Measurements from ENCODE around the gene TASOR2.
A peak's percentile ranks its signal among the peaks of the same experiment; 100 is the strongest.

The TASOR2 gene

DNA sequence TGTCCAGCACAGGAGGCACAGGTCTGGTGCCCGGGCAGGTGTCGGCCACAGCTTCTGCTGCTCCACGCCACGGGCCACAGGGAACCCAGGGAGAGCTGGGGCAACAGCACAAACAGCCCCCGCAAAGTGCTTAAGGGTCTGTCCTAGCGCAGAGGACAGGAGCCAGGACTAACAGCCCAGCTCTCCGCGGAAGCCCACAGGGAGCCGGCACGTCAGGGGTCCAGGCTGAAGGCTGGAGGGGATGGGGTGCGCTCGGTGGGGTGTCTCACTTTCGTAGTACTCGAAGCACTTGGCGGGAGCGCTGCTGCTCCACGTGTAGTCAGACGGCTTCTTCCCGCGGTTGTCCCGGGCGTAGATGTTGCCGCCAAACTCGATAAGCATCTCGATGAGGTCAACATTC lies 43.1 kb upstream of the TASOR2 start:
- H3K27ac ChIP-seq: no peak overlapping the region
- TF ChIP-seq, protein P1, sequence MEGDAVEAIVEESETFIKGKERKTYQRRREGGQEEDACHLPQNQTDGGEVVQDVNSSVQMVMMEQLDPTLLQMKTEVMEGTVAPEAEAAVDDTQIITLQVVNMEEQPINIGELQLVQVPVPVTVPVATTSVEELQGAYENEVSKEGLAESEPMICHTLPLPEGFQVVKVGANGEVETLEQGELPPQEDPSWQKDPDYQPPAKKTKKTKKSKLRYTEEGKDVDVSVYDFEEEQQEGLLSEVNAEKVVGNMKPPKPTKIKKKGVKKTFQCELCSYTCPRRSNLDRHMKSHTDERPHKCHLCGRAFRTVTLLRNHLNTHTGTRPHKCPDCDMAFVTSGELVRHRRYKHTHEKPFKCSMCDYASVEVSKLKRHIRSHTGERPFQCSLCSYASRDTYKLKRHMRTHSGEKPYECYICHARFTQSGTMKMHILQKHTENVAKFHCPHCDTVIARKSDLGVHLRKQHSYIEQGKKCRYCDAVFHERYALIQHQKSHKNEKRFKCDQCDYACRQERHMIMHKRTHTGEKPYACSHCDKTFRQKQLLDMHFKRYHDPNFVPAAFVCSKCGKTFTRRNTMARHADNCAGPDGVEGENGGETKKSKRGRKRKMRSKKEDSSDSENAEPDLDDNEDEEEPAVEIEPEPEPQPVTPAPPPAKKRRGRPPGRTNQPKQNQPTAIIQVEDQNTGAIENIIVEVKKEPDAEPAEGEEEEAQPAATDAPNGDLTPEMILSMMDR (conservative IDR thresholded peaks at IDR 0.05): no peak

DNA sequence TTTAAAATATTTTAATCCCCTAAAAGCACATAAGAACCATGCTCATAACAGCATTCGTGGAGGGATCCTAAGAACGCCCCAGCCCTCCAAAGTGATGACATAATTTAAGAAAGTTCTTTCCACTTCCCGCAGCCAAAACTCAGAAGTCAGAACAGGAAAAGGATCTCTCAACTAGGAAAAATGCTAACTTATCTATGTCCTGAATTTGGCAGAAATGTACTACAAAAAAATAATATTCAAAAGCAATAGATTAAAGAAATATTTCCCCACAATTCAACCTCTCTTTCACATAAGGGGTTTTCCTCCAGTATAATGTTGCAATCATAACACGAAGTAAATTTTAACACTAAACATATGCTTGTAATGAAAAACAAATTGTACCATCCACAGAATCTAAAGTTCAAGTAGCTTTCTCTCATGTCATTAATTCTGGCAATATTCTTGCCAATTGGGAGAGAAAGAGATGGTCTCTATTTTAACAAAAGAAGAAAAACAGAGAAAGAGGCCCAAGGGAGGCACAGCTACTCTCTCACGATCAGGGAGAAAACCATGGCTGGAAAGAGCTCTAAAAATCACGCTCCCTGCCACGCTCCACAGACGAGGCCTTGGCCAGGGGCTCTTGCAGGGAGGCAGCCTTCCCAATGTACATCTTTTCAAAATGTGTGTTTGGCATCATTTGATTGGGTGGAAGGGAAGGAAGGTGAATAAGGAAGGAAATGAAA lies 41.1 kb upstream of the TASOR2 start:
- peak overlapping the region; percentile 90; the same call in 1 of the 2 replicates for H3K27ac ChIP-seq
- TF ChIP-seq, protein P1 (conservative IDR thresholded peaks at IDR 0.05): no peak

DNA sequence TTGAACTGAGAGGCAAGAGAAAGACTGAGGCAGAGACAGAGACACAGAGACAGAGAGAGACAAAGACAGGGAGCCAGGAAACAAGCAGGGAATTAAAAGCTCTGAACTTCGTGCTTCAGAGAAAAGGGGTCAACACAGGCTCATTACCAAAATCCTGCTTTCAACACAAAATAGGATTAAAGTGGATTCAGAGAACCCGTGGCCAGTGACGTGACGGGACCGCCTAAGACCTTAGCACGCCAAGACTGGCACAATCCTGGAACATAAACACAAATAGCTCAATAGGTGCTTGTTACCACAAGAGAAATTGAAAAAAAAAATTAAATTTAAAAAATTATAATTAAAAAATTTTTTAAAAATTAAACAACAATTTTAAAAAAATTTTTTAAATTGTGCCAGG lies 39.7 kb upstream of the TASOR2 start:
- peak overlapping the region; percentile 90 for H3K27ac ChIP-seq
- TF ChIP-seq, protein P1 (conservative IDR thresholded peaks at IDR 0.05): no peak

DNA sequence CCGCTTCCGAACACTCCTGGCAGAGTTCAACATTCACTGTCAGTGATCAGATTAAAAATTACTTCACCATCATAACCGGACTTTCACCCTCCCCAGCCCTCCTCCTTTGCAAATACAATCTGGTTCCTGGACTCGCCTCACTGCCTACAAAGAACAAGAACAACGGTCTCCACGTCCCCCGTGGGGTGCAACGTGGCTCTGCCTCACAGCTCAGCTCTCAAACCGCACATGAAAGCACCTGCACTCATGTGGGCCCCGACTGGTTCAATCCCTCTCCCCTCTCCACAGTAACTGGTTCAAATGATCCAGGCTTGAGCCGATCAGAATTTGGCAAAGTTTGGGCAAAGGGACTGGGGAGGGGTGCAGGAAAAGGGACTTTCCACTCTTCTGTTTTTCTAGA lies 39.3 kb upstream of the TASOR2 start:
- H3K27ac ChIP-seq: peak overlapping the region; percentile 90
- TF ChIP-seq, protein P1 (conservative IDR thresholded peaks at IDR 0.05): no peak

DNA sequence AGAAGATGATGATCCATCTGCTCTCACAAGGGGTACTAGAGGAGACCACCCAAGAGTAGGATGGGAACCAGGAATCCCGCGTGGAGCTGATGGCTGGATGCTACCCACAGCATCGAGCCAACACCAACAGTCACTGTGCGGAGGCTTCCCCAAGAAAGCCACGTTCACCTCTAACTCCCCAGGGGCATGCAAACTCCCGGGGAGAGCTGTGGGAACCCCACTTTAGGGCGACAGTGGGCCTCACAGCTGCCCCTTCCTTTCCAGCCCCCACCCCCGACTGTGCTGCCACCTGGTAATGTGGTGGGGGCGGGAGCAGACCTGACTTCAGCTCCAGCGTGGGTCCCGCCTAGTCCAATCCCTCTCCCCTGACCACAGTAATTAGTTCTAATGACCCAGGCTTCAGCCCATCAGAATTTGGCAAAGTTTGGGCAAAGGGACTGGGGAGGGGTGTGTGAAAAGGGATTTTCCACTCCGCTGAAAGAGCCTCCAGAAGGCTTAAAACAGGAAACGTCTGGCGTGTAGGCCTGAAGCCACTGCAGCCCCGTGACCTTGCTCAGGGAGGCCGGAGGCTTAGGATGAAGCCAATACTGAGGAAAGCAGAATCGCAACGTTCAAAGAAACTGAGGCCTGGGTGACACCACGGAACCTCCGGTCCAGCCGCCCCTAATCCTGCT lies 38.6 kb upstream of the TASOR2 start:
- TF ChIP-seq, protein P1 (conservative IDR thresholded peaks at IDR 0.05): no peak
- peak overlapping the region; percentile 90 for H3K27ac ChIP-seq

DNA sequence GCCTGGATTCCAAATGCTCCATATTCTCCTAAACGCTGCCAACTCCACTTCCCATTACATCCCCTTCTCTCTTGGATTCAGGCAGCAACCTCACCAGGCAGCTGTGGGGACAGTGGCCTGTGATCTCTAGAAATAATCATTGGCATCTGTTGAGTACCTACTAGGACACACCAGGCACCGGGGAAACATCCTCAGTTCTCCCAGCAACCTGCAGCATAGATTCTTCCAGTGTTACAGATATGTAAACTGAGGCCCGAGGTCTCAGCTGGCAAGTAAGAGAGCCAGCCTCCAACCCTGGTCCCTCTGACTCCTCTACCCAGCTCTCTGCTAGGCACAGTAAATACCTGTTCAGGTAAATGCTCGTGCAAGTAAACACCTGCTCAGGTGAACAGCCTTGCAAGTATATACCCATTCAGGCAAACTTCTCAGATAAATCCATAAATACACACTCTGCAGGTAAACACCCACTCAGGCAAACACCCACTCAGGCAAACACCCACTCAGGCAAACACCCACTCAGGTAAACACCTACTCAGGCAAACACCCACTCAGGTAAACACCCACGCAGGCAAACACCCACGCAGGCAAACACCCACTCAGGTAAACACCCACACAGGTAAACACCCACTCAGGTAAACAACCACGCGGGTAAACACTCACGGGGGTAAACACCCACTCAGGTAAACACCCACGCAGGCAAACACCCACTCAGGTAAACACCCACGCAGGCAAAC lies 37.0 kb upstream of the TASOR2 start:
- TF ChIP-seq, protein P1 (conservative IDR thresholded peaks at IDR 0.05): no peak
- H3K27ac ChIP-seq: peak overlapping the region; percentile 90
